GM15510 (cell line): ENCODE measurements around the gene PICALM.

Experiments
- POLR2A ChIP-seq: IDR thresholded peaks from 3 replicates; pipeline ENCODE4 v1.6.1; 2011; ENCODE audit warnings: borderline replicate concordance; ENCODE audit not compliant: insufficient read length; ENCODE audit errors: extremely low read depth

The PICALM gene

DNA sequence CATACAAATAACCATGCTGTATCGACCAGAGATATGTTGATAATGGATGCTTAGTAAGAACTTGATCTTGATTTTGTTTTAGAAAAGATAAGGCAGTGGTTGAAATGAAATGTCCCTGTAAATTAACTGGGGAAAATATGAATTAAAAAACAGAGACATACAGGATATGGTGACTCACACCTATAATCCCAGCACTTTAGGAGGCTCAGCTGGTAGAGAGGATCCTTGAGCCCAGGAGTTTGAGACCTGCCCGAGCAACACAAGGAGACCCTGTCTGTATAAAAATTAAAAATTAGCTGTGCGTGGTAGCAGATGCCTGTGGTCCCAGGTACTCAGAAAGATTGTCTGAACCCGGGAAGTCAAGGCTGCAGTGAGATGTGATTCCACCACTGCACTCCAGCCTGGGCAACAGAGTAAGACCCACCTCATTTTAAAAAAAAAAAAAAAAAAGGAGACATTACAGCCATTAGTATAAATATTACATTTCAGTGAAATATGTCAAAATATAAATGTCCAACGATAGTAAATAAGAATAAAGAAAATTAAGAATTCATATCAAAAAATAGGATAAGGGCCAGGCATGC lies 4.6 kb downstream of the PICALM start:
- no peak for TF ChIP-seq POLR2A

DNA sequence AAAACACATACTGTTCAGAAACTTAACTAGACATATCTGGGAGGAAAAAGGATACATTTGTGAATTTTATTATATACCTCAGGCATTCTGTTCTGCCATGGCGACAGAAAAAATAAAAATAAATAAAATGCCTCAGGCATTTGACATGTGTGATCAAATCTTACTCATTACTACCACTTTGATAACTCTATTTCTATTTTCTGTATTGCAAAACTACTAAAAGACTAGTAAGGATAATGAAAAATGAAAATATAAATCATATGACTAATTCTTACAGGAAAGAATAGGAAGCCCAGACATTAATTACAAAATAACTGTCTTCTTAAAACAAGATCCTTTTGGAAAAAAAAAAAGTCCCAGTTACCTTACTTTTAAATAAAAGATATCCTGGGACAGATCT lies 5.3 kb downstream of the PICALM start:
- TF ChIP-seq POLR2A = no peak

DNA sequence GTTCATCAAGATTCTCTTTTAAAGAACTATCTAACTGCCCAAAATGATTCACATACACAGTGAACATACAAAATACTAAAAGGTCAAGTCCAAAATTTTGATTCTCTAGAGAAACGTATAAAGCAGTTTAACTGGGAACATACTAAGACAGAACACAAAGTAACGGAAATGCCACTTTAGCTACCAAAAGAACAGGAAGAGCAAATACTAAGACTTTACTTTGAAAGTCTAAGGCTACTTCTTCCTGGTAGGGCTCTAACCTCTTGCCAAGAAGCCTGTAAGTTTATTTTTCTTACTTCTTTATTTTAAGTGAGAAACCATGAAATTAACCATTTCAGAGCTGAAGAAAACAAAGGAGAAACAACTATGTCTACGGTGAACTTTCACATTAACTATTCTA lies 6.2 kb downstream of the PICALM start:
- no peak for TF ChIP-seq POLR2A

DNA sequence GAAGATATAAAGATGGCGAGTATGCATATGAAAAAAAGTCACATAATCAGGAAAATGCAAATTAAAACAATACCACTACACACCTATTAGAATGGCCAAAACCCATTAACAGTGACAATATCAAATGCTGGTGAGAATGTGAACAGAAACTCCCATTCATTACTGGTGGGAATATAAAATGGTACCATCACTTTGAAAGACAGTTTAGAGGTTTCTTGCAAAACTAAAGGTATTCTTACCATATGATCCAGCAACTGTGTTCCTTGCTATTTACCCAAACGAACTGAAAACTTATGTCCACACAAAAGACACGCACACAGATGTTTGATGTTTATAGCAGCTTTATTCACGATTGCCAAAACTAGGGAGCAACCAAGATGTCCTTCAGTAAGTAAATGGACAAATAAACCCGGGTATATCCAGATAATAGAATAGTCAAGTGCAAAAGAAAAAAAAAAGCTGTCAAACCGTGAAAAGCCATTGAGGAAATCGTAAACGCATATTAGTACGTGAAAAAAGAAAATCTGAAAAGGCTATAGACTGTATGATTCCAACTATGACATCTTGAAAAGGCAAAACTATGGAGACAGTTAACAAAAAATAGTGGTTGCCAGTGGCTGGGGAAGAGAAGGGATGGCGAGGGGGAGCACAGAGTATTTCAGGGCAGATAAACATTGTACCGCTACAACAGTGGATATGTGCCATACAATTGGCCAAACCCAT lies 7.2 kb downstream of the PICALM start:
- no peak for TF ChIP-seq POLR2A

DNA sequence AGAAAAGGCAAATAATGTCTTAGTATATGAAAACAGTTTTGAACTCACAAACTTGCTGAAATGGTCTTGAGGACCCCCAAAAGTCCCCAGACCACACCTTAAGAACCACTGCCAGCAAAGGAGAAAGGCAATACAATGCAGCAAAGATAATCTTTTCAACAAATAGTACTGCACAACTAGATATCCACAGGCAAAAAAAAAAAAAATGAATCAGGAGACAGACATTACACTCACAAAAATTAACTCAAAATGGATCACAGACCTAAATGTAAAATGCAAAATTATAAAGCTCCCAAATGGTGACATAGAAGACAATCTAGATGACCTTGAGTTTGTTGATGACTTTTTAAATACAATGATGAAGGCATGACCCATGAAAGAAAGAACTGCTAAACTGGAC lies 8.3 kb downstream of the PICALM start:
- TF ChIP-seq POLR2A = no peak

GRCh38 chr11:86058360-86058759 lies 10.5 kb downstream of the PICALM start:
- TF ChIP-seq POLR2A = no peak

GRCh38 chr11:86056351-86056854 lies 12.5 kb downstream of the PICALM start:
- no peak for TF ChIP-seq POLR2A

GRCh38 chr11:86052693-86053641 lies 15.9 kb downstream of the PICALM start:
- TF ChIP-seq POLR2A = no peak

GRCh38 chr11:86050196-86050709 lies 18.6 kb downstream of the PICALM start:
- no peak for TF ChIP-seq POLR2A

- TF ChIP-seq POLR2A = no peak
Observed at GRCh38 chr11:86047275-86047991, 21.5 kb downstream of the PICALM start.

DNA sequence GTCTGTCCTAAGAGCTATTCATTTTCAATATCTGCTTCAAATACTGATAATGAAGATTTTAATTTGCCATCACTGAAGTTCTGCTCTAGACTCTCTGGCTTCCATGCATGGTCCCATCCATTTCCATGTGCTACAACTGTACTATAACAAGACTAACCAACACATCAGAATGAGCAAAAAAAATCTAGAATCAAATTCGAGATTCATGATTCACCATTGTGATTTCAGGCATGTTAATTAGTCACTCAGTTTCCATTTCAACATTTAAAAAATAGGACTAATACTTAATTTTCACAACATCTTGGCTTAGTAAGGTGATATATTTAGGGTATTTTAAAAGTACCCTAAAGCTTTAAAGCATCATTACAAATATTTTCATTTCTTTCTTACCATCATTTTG lies 22.8 kb downstream of the PICALM start:
- no peak for TF ChIP-seq POLR2A

DNA sequence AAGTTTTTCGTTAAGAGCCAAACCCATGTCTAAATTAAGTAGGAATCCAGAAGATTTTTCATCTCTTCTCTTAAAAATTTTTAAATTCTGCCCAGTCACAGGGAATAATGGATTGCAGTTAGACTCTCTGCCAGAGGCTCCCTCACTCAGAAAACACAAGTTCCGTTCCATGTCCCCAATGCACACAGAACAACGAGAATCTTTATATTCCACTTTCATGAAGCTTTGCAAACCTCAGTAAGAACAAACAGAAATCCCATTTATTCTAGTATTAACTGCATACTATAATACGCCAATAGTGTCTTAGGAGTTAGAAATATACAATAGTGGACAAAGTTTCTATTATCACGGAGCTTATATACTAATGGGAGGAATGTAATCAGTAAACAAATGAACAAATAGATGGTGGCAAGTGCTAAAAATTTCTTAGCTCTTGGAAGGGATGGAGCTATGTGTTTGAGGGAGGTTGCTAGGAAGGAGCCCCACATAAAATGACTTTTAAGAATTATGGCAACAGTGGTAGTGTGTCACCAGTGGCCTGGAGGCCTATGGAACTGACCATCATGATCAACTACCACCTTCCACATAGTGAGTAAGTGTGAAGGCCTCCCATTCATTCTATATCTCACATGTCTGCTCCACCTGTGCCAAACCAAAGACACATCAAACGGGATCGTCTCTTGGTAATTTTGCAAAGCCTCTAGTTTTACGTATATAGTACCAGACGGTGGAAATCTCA lies 24.9 kb downstream of the PICALM start:
- TF ChIP-seq POLR2A = no peak

- no peak for TF ChIP-seq POLR2A
Observed at GRCh38 chr11:86041975-86042378, 26.9 kb downstream of the PICALM start.
